ENCODE results near the gene IP6K2.

IP6K2 gene

GRCh38 chr3:48707157-48707556 lies 9.9 kb downstream of the IP6K2 start:
- Histone ChIP-seq H3K4me2 (ENCODE audit: low read length) (no peak overlapping the region), H3K9me2 (replicated peaks; ENCODE audit: control insufficient read depth, low read length) (no peaks in the 10 kb centered on the region), H3K36me3 (ENCODE audit: control insufficient read depth, low read length) (peaks cover 57% of the 10 kb centered on the region), H3K4me1 (ENCODE audit: control insufficient read depth, low read length) (peaks cover 15% of the 10 kb centered on the region), H4K20me1 (ENCODE audit: control insufficient read depth, insufficient read depth, low read depth, low read length) (peaks cover 20% of the 10 kb centered on the region; the same call in 1 of the 2 replicates), H3K27ac (ENCODE audit: low read depth, low read length) (no peak overlapping the region), H3K79me2 (ENCODE audit: control insufficient read depth, low read length) (peaks cover 94% of the 10 kb centered on the region), H3K4me3 (ENCODE audit: low read length) (no peak overlapping the region), H3F3A (ENCODE audit: control insufficient read depth, insufficient read depth) (no peaks in the 10 kb centered on the region), H3K27me3 (ENCODE audit: control insufficient read depth, low read length) (no peaks in the 10 kb centered on the region), H3K9me3 (ENCODE audit: control insufficient read depth, insufficient read depth, low read length) (no peaks in the 10 kb centered on the region)
- no peak for TF ChIP-seq EZH2phosphoT487 (IDR thresholded peaks at IDR 0.05; ENCODE audit: borderline replicate concordance, low read length)
- TF ChIP-seq, protein P1, sequence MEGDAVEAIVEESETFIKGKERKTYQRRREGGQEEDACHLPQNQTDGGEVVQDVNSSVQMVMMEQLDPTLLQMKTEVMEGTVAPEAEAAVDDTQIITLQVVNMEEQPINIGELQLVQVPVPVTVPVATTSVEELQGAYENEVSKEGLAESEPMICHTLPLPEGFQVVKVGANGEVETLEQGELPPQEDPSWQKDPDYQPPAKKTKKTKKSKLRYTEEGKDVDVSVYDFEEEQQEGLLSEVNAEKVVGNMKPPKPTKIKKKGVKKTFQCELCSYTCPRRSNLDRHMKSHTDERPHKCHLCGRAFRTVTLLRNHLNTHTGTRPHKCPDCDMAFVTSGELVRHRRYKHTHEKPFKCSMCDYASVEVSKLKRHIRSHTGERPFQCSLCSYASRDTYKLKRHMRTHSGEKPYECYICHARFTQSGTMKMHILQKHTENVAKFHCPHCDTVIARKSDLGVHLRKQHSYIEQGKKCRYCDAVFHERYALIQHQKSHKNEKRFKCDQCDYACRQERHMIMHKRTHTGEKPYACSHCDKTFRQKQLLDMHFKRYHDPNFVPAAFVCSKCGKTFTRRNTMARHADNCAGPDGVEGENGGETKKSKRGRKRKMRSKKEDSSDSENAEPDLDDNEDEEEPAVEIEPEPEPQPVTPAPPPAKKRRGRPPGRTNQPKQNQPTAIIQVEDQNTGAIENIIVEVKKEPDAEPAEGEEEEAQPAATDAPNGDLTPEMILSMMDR (IDR thresholded peaks at IDR 0.05; ENCODE audit: low read depth, low read length, poor library complexity, severe bottlenecking): no peak

GRCh38 chr3:48702320-48702920 lies 14.6 kb downstream of the IP6K2 start:
- Histone ChIP-seq H3K9me3 (ENCODE audit: control insufficient read depth, insufficient read depth, low read length) (no peaks in the 10 kb centered on the region), H3K36me3 (ENCODE audit: control insufficient read depth, low read length) (peaks cover 38% of the 10 kb centered on the region), H3K9me2 (replicated peaks; ENCODE audit: control insufficient read depth, low read length) (no peaks in the 10 kb centered on the region), H3F3A (ENCODE audit: control insufficient read depth, insufficient read depth) (no peaks in the 10 kb centered on the region), H3K27ac (ENCODE audit: low read depth, low read length) (no peak overlapping the region), H3K4me3 (ENCODE audit: low read length) (no peak overlapping the region), H3K79me2 (ENCODE audit: control insufficient read depth, low read length) (peaks cover 94% of the 10 kb centered on the region), H3K4me2 (ENCODE audit: low read length) (no peak overlapping the region), H4K20me1 (ENCODE audit: control insufficient read depth, insufficient read depth, low read depth, low read length) (0 out of 2 replicates have a peak, but pooled peaks cover 9% of the 10 kb centered on the region), H3K4me1 (ENCODE audit: control insufficient read depth, low read length) (no peaks in the 10 kb centered on the region), H3K27me3 (ENCODE audit: control insufficient read depth, low read length) (no peaks in the 10 kb centered on the region)
- TF ChIP-seq EZH2phosphoT487 (IDR thresholded peaks at IDR 0.05; ENCODE audit: borderline replicate concordance, low read length): no peak
- TF ChIP-seq, protein P1 (IDR thresholded peaks at IDR 0.05; ENCODE audit: low read depth, low read length, poor library complexity, severe bottlenecking): no peak

DNA sequence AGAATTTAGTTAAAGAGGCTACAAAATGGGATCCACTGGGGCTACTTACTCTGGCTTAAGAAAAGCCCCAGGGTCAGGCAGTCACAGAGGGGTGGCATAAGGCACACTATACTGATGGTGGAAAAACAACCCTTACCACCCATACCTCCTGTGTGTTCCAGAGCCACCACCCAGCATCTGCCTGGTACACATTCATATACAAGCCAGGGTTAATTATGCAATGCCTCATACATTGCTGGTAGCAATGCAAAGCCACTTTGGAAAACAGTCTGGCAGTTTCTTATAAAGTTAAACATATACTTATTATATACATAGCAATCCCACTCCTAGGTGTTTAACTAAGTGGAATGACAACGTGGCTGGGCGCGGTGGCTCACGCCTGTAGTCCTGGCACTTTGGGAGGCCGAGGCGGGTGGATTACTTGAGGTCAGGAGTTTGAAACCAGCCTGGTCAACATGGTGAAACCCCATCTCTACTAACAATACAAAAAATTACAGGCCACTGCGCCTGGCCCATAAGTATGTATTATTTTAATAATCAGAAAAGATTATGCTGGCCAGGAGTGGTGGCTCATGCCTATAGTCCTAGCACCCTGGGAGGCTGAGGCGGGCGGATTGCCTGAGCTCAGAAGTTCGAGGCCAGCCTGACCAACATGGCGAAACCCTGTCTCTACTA lies 16.2 kb downstream of the IP6K2 start:
- Histone ChIP-seq H4K20me1 (ENCODE audit: control insufficient read depth, insufficient read depth, low read depth, low read length) (peaks cover 14% of the 10 kb centered on the region; the same call in 1 of the 2 replicates), H3K79me2 (ENCODE audit: control insufficient read depth, low read length) (peaks cover 93% of the 10 kb centered on the region), H3K27me3 (ENCODE audit: control insufficient read depth, low read length) (no peaks in the 10 kb centered on the region), H3K36me3 (ENCODE audit: control insufficient read depth, low read length) (peaks cover 33% of the 10 kb centered on the region), H3K9me3 (ENCODE audit: control insufficient read depth, insufficient read depth, low read length) (no peaks in the 10 kb centered on the region), H3K9me2 (replicated peaks; ENCODE audit: control insufficient read depth, low read length) (no peaks in the 10 kb centered on the region), H3K4me3 (ENCODE audit: low read length) (no peak overlapping the region), H3K4me2 (ENCODE audit: low read length) (no peak overlapping the region), H3K4me1 (ENCODE audit: control insufficient read depth, low read length) (no peaks in the 10 kb centered on the region), H3K27ac (ENCODE audit: low read depth, low read length) (no peak overlapping the region), H3F3A (ENCODE audit: control insufficient read depth, insufficient read depth) (no peaks in the 10 kb centered on the region)
- TF ChIP-seq EZH2phosphoT487 (IDR thresholded peaks at IDR 0.05; ENCODE audit: borderline replicate concordance, low read length): no peak
- TF ChIP-seq, protein P1 (IDR thresholded peaks at IDR 0.05; ENCODE audit: low read depth, low read length, poor library complexity, severe bottlenecking): no peak
